Spleen (tissue), 7 donors: ENCODE measurements around the gene MYO16.

Experiments
- POLR2A ChIP-seq, 3 donors: fragments of 450-650 bp; IDR thresholded peaks; one replicate each; pipeline ENCODE4 v1.5.1; 2017; ENCODE audit warnings: antibody characterized with exemption in 3 of 3, mild to moderate bottlenecking in 1 of 3
- TF ChIP-seq, protein P1 (sequence below), 11 experiments: fragments of 200-600 bp in 7 of 11; fragments of 450-650 bp in 4 of 11; sonication (generic) in 4 of 11; IDR thresholded peaks in 8 of 11; conservative IDR thresholded peaks in 3 of 11; 1 replicate in 7 of 11; 2 replicates in 4 of 11; pipeline versions ENCODE4 v1.4.0 to v1.8.0; 2016 to 2021; ENCODE audit warnings: antibody characterized with exemption in 11 of 11, inconsistent platforms in 4 of 11, mild to moderate bottlenecking in 1 of 11
- donor health status: DM: no; HTN: no; CAD: no; lungs with moderate emphysema.
- donor health status: DM: no; HTN: no; CAD: no.
- donor health status: DM: no; HTN: no; CAD: no.

DNA sequence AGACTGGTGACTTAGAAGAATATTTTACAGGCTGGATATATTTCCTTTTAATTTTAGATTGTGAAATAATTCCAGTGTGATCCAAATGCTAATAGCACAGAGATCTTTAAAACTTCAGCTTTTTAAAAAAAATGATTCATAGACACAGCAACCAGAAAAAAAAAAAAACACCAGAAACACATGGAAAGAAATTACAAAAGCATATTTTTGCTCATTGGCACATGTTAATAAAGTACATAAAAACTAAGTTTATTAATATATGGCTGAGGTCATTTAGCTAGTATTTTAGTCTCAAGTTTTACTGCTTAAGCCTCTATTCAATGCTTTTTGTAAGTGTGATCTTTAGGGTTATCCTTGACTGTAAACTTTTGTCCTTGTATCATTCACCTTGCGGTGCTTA lies 577 bp downstream of the MYO16 start:
- TF ChIP-seq, protein P1, sequence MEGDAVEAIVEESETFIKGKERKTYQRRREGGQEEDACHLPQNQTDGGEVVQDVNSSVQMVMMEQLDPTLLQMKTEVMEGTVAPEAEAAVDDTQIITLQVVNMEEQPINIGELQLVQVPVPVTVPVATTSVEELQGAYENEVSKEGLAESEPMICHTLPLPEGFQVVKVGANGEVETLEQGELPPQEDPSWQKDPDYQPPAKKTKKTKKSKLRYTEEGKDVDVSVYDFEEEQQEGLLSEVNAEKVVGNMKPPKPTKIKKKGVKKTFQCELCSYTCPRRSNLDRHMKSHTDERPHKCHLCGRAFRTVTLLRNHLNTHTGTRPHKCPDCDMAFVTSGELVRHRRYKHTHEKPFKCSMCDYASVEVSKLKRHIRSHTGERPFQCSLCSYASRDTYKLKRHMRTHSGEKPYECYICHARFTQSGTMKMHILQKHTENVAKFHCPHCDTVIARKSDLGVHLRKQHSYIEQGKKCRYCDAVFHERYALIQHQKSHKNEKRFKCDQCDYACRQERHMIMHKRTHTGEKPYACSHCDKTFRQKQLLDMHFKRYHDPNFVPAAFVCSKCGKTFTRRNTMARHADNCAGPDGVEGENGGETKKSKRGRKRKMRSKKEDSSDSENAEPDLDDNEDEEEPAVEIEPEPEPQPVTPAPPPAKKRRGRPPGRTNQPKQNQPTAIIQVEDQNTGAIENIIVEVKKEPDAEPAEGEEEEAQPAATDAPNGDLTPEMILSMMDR (IDR thresholded peaks at IDR 0.05 in 8 of 11, conservative IDR thresholded peaks at IDR 0.05 in 3 of 11) = no peak
- no peak for TF ChIP-seq POLR2A (IDR thresholded peaks at IDR 0.05)
